DMS 273 (cell line): ENCODE results near the gene GCNT3.
"Not testable (repeated sequence)": the region's sequence is repeated elsewhere in the genome, so short reads cannot be mapped to it uniquely, and the experiment has no call there.

Experiments used
- DNase-seq: peaks from one replicate; lab custom pipeline; 2025; ENCODE audit not compliant: unreplicated experiment; lab: John Stamatoyannopoulos, UW

The GCNT3 gene

DNA sequence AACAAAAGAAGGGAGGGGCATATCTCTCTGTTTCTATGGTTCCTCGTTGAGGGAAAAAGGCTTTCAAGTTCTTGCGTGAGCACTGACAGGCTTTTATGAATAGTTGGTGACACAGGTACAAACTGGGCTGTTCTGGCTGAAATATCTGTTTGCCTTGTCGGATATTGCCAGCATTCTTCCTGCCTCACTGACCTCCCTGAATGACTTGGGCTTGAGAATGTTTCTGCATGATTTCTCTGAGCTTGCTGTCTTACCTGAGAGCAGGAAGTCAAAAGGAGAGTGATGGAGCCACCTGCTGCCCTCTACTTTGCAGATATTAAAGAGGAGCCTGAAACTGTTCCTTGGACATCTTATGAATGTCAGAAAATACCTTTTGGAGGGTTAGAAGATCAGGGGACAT, 4.8 kb downstream of the GCNT3 start:
- DNase-seq, result no peak

DNA sequence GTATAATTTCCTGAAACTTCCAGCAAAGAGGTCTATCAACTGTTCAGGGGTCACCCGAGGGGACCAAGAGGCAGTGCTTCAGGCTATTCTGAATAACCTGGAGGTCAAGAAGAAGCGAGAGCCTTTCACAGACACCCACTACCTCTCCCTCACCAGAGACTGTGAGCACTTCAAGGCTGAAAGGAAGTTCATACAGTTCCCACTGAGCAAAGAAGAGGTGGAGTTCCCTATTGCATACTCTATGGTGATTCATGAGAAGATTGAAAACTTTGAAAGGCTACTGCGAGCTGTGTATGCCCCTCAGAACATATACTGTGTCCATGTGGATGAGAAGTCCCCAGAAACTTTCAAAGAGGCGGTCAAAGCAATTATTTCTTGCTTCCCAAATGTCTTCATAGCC, 6.8 kb downstream of the GCNT3 start:
- no peak for DNase-seq

DNA sequence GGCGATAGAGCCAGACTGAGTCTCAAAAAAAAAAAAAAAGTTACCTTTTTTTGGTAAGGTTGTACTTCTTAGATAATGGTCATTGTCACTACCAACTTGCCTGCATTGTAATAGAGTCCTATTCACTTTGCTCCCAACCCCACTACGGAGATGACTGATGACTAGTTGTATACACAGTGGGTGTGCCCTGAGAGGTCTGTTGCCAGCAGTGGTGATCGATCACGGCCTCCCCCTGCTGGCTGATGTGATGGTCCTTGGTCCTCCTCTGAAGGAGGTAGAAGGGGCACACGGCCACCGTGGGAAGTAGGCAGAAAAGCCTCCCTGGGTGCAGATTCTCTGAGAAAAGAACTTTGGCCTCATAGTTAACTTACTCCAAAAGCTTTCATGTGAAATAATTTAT, 10.7 kb downstream of the GCNT3 start:
- DNase-seq, result peak; percentile 39

DNA sequence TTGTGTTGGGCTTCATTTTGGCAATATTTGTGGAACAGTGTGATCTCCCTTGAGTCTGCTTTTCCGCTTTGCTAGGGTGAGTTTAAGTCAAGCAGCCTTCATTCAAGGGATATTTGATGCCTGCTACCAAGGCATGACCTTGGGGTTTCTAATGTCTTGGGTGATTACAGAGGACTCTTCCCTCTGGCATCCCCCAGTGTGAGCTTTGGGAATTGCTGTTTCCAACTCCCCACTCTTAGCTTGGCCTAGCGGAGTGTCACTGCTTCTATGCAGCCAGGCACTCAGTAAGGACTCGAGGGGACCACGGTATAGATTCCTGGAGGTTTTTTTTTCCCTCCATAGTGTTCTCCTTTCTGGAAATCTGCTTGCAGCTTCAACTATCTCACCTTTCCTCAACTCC, 21.1 kb downstream of the GCNT3 start:
- peak; percentile 15 for DNase-seq

DNA sequence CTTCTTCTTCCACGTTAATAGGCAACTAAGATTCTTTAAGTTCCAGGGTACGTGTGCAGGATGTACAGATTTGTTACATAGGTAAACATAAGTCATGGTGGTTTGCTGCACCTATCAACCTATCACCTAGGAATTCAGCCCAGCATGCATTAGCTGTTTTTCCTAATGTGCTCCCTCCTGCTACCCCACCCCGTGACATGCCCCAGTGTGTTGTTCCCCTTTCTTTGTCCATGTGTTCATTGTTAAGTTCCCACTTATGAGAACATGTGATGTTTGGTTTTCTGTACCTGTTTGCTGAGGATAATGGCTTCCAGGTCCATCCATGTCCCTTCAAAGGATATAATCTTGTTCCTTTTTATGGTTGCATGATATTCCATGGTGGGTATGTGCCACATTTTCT, 24.6 kb downstream of the GCNT3 start:
- no peak for DNase-seq

DNA sequence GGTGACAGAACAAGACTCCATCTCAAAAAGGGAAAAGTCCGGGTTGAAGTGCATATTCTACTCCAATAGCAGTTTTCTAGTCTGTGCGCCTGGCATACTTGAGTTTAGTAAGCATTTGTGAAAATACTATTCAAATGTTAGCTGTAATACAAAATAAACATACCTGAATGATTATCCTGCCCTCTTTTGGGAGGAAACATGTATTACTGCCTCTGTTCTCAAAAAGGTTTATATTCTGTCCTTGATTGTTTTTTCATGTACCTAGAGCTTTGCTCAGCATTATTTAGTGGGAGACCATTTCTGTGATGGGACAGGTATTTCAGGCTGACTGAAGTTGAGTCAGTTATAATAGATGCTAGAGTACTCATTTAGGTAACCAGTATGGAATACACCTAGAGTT, 25.9 kb downstream of the GCNT3 start:
- DNase-seq, result not testable (repeated sequence)

DNA sequence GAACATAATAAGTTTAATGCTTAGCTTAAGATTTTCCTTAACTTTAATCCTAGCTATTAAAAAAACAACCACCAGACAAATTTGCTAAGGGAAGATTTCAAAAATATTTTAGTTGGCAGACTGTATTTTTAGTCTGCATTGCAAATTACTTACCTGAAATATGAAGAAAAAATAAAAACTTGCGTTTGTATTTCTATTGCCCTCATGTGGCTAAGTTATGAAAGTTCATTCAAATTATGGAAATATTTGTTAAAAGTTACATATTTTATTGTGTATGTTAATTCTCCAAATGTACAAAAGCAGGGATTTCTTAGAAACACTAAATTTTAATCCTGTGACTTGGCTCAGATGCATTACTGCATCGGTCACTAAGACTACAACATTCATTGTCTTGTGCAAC, 30.8 kb downstream of the GCNT3 start:
- no peak for DNase-seq

DNA sequence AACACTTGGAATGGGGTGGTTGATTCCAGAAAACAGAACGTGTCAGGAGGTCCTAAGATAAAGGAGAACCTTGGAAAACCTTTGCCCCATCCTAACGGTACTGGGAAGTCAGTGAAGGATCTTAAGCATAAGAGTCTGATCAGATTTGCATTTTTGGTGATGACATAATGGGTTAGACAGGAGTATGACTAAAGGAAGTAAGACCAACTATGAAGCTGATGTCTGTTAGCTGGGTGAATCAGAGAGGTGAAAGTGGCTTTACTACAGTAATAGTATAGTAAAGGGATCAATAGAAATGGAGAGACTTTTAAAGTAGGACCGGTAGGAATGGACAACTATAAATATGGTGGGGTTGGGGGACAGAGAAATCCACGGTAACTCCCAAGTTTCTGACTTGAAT, 33.2 kb downstream of the GCNT3 start:
- DNase-seq, result no peak

DNA sequence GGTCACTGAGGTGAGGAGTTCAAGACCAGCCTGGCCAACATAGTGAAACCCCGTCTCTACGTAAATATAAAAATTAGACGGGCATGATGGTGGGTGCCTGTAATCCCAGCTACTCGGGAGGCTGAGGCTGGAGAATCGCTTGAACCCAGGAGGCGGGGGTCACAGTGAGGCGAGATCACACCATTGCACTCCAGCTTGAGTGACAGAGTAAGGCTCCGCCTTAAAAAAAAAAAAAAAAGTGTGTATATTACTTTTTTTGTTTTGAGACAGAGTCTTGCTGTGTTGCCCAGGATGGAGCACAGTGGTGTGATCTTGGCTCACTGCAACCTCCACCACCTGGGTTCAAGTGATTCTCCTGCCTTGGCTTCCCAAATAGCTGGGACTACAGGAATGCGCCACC, 34.2 kb downstream of the GCNT3 start:
- DNase-seq, result not testable (repeated sequence)

DNA sequence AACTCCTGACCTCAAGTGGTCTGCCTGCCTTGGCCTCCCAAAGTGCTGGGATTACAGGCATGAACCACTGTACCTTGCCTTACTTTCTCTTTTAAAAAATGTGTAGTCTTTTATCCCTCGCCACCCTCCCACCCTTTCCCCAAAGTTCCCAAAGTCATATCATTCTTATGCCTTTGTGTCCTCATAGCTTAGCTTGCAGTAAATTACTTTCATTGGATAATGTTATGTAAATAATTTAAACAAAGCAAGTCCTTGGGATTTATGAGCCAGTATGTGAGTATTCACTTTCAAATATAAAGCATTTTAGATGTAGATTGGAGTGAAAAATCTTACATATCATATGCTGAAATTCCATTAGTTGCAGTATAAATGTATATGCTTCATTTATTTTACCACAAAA, 34.7 kb downstream of the GCNT3 start:
- no peak for DNase-seq

DNA sequence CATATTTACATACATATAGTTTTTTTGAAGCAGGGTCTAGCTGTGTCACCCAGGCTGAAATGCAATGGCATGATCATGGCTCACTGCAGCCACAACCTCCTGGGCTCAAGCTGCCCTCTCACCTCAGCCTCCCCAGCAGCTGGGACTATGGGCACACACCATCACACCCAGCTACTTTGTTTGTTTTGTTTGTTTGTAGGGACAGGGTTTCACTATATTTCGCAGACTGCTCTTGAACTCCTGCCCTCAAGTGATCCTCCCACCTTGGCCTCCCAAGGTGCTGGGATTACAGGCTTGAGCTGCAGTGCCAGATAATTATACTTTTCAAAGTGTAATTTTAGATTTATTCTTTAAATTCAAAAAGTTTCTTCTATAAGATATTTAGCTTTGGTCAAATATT, 35.5 kb downstream of the GCNT3 start:
- DNase-seq, result no peak

DNA sequence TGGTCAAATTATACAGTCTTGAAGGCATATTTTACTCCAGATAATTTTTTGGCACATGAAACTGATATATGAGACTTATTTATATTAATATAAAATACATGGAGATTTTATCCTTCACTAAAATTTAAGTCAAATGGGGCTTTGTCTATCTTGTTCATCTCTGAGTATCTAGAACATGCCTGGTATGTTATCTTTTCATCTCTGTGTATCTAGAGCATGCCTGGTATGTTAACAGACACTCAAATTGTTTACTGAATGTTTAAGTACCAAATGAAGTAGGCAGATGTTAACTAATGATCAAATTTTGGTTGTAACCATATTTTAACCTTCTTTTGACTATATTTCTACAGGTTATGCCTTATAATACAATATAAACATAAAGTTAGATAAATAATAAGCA, 38.0 kb downstream of the GCNT3 start:
- DNase-seq, result no peak

DNA sequence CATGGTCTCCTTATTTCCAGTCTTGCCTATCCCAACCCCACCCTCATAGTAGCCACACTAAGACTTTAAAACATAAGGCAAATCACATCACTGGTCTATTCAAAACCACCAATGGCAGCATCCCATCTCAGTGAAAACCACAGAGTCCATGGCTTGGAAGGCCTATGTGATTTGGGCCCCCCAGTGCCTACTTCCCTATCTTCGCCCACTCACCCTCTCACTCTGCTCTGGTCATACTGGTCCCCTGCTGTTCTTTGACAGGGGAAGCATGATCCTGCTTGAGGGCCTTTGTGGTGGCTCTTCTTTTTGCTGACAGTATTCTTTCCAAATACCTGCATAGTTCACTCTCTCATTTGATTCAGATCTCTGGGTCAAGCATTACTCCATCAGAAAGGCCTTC, 42.5 kb downstream of the GCNT3 start:
- no peak for DNase-seq

DNA sequence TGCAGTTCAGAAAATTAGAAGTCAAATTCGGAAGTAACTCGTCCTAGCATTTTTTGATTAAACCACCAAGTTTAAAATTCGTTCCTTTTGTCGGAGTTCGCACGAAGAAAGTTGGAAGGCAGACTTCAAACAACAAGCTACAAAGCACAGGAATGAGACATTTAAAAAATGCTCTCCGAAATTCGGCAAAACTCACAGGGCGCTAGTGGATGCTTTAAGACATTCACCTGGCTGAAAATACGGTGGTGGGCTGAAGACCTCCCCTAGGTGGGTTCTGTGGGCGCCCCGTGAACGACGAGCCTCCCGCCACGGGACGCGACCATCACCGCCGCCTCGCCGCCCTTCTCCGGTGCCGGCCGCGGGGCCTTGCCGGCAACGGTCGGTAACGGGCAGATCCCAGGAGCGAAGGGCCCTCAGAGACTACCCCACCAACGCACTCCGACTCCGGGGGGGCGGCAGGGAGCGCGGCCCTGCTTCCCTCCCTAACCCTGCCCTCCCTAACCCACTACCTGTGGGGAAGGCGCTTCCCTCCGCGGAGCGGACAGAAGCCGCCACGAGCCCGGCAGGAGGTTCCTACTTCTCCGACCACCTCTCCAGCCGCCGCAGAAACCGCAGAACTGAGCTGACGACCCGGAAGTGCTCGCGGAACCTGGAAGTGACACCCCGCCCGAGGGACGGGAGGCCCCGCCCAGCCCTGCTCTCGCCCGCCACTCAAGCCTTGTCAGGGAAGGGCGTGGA, 45.5 kb downstream of the GCNT3 start, which contains the start of gene GTF2A2:
TSS of gene GTF2A2 (minus strand) at position 619 of the 738 bp plus-strand sequence. CDS start 5,238 bp downstream, outside the sequence.
- DNase-seq, result peak; percentile 95

DNA sequence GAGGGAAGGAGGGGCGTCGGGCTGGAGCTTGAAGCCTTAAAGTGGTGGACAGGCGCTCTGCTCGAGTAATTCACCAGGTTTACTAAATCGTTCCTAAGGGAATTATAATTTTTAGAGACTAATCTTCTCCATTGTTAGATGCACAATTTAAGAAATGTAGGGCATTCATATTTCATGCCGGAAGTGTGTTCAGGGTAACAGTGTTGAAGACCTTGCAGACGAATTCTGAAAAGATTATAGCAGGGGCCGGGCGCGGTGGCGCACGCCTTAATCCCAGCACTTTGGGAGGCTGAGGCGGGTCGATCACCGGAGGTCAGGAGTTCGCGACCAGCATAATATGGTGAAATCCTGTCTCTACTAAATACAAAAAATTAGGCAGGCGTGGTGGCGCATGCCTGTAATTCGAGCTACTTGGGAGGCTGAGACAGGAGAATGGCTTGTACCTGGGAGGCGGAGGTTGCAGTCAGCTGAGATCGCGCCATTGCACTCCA, 46.1 kb downstream of the GCNT3 start:
- DNase-seq, result no peak

DNA sequence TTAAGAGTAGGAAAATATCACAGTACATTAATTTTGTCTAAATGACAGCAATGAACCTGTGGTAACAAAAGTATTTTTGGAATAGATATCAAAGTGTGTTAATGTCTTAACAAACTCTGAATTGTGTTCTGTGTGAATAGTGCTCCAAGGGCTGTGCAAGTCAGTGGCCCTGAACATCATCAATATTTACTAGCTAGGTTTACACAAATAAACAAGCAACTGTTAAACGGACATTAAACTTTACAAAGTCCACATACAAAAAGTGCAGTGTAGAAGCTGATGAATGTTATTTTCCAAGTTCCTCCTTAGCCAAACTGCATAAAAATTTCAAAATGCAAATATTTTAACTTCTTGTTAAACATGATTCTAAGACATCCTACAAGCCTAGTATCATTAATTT, 47.8 kb downstream of the GCNT3 start:
- DNase-seq, result no peak

DNA sequence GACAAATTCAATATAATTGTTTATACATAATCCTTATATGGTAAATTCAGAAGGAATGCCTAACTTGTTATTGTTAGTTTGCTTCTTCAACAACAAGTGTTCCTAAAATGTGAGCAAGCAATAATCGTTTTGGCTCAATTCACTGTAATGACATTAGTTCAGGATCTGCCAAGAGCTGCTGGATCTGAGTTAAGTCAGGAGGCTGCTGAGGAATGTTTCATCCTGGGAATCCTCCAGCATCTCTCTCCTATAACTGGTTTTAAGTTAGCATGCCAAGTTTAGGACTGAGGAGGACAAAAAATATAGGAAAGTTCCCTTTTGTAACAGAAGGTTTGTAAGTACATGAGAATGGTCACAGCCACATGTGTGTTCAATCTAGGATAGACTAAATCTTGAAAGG, 50.7 kb downstream of the GCNT3 start:
- DNase-seq, result no peak

DNA sequence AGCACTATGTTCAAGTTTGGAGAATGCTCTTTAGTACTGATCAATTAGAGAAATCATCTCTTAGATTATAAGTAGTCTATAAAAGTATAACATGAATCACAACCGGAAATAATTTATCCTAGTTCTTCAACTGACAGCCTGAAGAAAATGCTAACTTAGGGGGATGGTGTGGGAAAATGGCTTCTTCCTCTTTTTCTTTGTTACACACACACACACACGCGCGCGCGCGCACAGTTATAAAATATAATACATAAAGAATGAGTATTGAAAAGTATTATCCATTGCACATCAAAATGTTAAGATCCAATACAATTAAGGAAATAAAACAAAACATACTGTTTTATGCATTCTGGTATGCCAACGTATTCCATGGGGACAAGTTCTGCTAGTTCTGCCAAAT, 57.0 kb downstream of the GCNT3 start:
- no peak for DNase-seq
